DND-41 (cell line): Measurements from ENCODE around the gene COG5.

Source experiments
- CTCF ChIP-seq: IDR thresholded peaks from 2 replicates; pipeline ENCODE4 v1.5.1; 2012; ENCODE audit warnings: borderline replicate concordance, low read length, moderate library complexity, mild to moderate bottlenecking; ENCODE audit not compliant: poor library complexity, severe bottlenecking; ENCODE audit errors: extremely low read depth
- EZH2 ChIP-seq: IDR thresholded peaks from 3 replicates; pipeline ENCODE4 v1.6.1; 2012; ENCODE audit warnings: borderline replicate concordance, low read depth, mild to moderate bottlenecking, moderate library complexity, low read length, inconsistent platforms; ENCODE audit not compliant: severe bottlenecking

DNA sequence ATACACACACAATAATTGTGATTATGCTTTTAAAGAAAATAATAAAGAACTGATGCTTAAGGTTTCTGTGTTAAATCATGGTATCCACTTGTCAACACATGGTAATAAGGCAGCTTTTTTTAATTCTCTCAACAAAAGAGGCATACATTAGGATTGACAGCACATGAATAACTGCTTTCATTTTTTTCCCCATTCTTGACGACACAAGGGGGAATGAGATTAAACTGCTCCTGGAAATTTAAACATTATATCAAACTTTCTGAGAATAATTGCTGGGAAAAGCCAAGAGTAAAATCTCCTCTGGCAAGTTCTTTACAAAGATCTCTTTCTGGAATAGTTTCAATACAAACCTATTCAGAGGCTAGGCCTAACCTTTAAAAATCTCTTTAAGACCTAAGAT is 192.9 kb downstream of the COG5 start:
- TF ChIP-seq CTCF (no peak), EZH2 (no peak)
